Measurements from ENCODE around the gene ZKSCAN2.

ZKSCAN2 gene

GRCh38 chr16:25289466-25289865 is 31.8 kb upstream of the ZKSCAN2 start:
- in situ Hi-C loops (cut with HindIII; ENCODE audit: low pct_ligation_motif_present, low sequenced_read_pairs), result no loop called here
- no peak for TF ChIP-seq CTCF (IDR thresholded peaks at IDR 0.05; ENCODE audit: low read depth, low read length, missing control alignments)
- no peak for DNase-seq
- Histone ChIP-seq H3K36me3 (replicated peaks) (no peaks in the 10 kb centered on the region), H3K4me3 (ENCODE audit: low read depth, low read length) (no peak overlapping the region), H3K27ac (no peak overlapping the region), H3K27me3 (replicated peaks) (no peaks in the 10 kb centered on the region)

- in situ Hi-C loops (cut with HindIII; ENCODE audit: low pct_ligation_motif_present, low sequenced_read_pairs), result no loop called here
- DNase-seq, result no peak
- TF ChIP-seq CTCF (IDR thresholded peaks at IDR 0.05; ENCODE audit: low read depth, low read length, missing control alignments), result no peak
- no peaks in the 10 kb centered on the region for H3K36me3 ChIP-seq (replicated peaks)
- H3K27ac ChIP-seq, result no peak overlapping the region
- H3K27me3 ChIP-seq (replicated peaks), result no peaks in the 10 kb centered on the region
- H3K4me3 ChIP-seq (ENCODE audit: low read depth, low read length), result no peak overlapping the region
These were observed 21.8 kb upstream of the ZKSCAN2 start for GRCh38 chr16:25279491-25279890.

GRCh38 chr16:25271421-25271820 is 13.8 kb upstream of the ZKSCAN2 start:
- no peak overlapping the region for H3K27ac ChIP-seq
- H3K27me3 ChIP-seq (replicated peaks), result no peaks in the 10 kb centered on the region
- H3K36me3 ChIP-seq (replicated peaks), result no peaks in the 10 kb centered on the region
- in situ Hi-C loops (cut with HindIII; ENCODE audit: low pct_ligation_motif_present, low sequenced_read_pairs), result no loop called here
- no peak overlapping the region for H3K4me3 ChIP-seq (ENCODE audit: low read depth, low read length)
- no peak for TF ChIP-seq CTCF (IDR thresholded peaks at IDR 0.05; ENCODE audit: low read depth, low read length, missing control alignments)
- DNase-seq, result no peak

GRCh38 chr16:25270577-25270976 is 12.9 kb upstream of the ZKSCAN2 start:
- Histone ChIP-seq H3K36me3 (replicated peaks) (no peaks in the 10 kb centered on the region), H3K27ac (no peak overlapping the region), H3K27me3 (replicated peaks) (no peaks in the 10 kb centered on the region), H3K4me3 (ENCODE audit: low read depth, low read length) (no peak overlapping the region)
- no peak for TF ChIP-seq CTCF (IDR thresholded peaks at IDR 0.05; ENCODE audit: low read depth, low read length, missing control alignments)
- in situ Hi-C loops (cut with HindIII; ENCODE audit: low pct_ligation_motif_present, low sequenced_read_pairs), result no loop called here
- DNase-seq, result no peak

- TF ChIP-seq CTCF (IDR thresholded peaks at IDR 0.05; ENCODE audit: low read depth, low read length, missing control alignments), result no peak
- Histone ChIP-seq H3K27me3 (replicated peaks) (no peaks in the 10 kb centered on the region), H3K4me3 (ENCODE audit: low read depth, low read length) (no peak overlapping the region), H3K36me3 (replicated peaks) (no peaks in the 10 kb centered on the region), H3K27ac (no peak overlapping the region)
- in situ Hi-C loops (cut with HindIII; ENCODE audit: low pct_ligation_motif_present, low sequenced_read_pairs), result no loop called here
- DNase-seq, result no peak
These were observed 12.2 kb upstream of the ZKSCAN2 start for GRCh38 chr16:25269879-25270278.

GRCh38 chr16:25265968-25266367 is 8.3 kb upstream of the ZKSCAN2 start:
- H3K36me3 ChIP-seq (replicated peaks), result no peaks in the 10 kb centered on the region
- in situ Hi-C loops (cut with HindIII; ENCODE audit: low pct_ligation_motif_present, low sequenced_read_pairs), result no loop called here
- no peak for TF ChIP-seq CTCF (IDR thresholded peaks at IDR 0.05; ENCODE audit: low read depth, low read length, missing control alignments)
- no peak overlapping the region for H3K4me3 ChIP-seq (ENCODE audit: low read depth, low read length)
- no peak for DNase-seq
- H3K27ac ChIP-seq, result no peak overlapping the region
- no peaks in the 10 kb centered on the region for H3K27me3 ChIP-seq (replicated peaks)

All from brain microvascular endothelial cell (primary cell).